HG03039 (cell line): ENCODE data around the gene RFLNA.
"Not testable (repeated sequence)": the region's sequence is repeated elsewhere in the genome, so short reads cannot be mapped to it uniquely, and the experiment has no call there.

ENCODE experiments used
- ATAC-seq: cut with Tn5 transposase; IDR thresholded peaks from one replicate; pipeline ENCODE4 v1.9.1; 2021; ENCODE audit warnings: mild to moderate bottlenecking, moderate library complexity; ENCODE audit not compliant: unreplicated experiment

The RFLNA gene

DNA sequence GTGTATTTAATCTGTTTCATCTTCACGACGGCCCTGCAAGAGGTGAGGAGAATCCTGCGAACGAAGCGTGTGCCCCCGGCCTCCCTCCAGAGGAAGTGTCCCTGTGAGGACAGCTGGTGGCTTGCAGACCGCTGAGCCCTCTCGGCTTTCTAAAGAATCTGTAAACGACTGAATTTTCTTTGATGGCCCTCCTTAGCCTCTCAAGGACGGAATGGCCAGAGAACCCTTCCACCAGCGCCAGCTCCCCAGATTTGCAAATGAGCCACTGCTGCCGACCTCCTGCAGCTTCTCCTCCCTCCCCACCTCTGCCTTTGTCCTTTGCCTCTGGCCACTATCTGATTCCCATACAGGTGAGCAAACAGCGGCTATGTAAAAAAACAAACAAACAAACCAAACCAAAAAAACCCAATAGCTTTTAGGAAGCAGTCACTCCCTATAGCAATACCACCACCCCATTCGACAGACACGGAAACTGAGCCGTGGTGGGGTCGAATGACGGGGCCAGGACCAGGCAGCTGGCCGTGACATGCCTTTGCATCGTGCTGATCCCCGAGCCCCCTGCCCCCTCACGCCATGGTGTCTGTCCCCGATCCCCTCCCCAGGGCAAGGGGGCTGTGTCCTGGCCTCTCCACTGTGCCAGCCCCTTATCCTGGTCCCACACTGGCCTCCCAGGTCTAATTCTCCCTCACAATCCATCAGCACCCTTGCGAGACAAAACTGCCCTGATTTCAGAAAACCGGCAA lies 23.6 kb downstream of the RFLNA start:
- no peak for ATAC-seq

DNA sequence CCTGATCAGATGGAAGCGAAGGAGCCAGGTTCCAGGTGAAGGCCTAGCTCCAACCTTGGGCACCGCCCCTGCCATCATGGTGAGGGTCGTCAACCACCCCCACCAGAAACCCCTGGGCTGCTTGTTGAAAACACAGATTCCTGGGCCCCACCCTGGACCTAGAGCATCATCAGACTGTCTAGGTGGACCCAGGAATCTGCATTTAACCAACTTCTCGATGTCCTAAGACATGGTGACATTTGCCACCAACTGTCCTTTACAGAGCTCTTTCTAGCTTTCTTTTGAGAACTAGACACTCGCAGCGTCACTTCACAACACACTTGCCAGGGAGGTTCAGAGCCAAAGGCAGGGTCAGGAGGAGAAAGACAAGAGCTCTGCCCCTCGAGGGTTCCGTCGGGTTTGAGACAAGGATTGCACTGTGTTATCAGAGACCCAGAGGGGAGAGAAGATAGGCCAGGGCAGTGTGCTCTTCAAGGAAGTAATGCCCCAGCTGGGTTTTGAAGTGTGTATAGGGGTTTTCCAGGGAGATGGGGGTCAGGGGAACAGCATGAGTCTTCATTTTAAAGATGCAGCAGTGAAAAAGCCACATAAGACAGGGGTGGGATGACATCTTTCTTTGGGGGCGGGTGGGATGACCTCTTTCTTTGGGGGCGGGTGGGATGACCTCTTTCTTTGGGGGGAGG lies 24.6 kb downstream of the RFLNA start:
- no peak for ATAC-seq

DNA sequence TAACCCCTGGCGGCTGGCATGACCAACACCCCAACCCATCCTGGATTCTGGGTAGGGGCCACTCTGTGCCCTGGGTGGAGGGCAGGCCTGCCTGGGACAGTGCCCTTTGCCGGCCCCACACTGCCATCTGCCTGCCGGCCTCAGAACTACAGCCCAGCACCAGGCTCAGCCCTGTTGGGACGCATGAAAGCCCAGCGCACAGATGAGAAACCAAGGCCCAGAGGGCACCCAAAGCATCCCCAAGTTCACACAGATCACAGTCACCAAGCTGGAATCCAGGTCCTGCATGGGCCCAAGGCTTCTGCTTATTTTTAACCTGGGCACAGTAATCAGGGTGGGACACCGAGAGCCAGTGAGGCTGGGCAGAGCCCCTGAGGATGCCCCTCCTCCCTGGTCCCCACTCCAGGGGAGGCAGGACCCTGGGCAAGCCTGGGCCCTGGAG lies 26.2 kb downstream of the RFLNA start:
- peak; percentile 53 for ATAC-seq

DNA sequence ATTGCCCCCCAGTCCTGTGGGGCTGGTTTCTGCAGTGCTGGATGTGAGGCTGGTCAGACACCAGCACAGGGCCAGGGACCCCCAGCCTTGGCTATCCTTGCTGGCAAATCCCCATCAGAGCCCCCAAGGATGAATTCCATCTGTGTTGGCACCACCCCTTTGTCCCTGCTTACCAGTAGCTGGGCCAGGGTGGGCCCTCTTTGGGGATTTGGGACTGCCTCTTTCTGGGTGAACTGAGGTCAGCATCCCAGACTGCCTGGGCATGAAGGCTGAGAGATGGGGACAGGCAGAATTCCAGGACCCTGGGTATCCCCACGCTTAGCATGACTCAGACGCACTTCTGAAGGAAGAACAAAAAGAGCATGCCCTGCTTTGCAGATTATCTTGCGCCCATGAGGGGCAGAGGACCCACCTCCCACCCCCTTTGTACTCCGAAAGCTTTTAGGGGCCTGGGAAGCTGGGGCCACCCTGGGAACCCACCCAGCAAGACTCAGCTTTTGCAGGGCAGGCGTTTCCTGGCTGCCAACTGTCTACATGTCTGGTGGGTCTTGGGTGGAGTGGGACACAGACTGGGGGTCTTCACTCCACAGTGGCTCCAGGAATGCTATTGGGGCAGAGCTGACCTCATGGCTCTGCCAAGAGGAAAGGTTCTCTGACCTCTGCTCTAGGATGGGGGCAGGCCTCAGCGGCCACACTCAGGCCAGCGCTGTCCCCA lies 26.8 kb downstream of the RFLNA start:
- ATAC-seq: no peak

DNA sequence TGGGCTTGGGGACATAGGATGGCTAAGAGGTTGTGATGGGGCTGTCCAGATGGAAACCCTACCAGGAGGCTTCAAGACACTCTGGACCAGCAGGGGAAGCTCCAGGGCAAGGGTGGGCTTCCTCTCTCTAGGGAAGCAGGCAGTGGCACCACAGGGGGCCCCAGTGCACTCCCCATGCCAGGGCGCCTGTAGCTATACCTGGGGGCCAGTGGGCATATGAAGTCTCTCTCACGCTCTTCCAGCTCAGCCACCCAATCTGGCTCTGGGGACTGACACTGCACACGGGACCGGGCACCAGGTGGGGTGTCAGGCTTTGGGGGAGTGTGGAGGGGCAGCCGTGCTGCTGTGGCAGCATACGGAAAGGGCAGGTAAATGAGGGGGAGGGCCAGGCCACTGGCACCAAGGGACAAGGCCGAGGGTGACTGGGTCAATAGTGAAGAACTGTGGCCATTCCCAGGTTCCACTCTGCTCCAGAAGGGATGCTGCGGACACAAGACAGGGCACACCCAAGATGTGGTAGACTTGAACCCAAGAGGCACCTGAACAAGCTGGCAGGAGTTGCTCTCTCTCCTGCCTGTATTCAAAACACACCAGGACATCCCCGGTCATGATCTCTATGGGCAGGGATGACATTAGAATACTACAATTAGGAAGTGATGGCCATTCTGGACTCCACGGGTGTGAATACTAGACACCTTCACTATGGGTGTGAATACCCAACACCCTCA lies 27.5 kb downstream of the RFLNA start:
- no peak for ATAC-seq

DNA sequence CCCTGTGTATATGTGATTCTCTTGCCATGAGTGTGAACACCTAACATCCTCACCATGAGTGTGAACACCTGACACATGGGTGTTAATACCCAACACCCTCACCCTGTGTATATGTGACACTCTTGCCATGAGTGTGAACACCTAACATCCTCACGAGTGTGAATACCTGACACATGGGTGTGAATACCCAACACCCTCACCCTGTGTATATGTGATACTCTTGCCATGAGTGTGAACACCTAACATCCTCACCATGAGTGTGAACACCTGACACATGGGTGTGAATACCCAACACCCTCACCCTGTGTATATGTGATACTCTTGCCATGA lies 28.1 kb downstream of the RFLNA start:
- not testable (repeated sequence) for ATAC-seq

DNA sequence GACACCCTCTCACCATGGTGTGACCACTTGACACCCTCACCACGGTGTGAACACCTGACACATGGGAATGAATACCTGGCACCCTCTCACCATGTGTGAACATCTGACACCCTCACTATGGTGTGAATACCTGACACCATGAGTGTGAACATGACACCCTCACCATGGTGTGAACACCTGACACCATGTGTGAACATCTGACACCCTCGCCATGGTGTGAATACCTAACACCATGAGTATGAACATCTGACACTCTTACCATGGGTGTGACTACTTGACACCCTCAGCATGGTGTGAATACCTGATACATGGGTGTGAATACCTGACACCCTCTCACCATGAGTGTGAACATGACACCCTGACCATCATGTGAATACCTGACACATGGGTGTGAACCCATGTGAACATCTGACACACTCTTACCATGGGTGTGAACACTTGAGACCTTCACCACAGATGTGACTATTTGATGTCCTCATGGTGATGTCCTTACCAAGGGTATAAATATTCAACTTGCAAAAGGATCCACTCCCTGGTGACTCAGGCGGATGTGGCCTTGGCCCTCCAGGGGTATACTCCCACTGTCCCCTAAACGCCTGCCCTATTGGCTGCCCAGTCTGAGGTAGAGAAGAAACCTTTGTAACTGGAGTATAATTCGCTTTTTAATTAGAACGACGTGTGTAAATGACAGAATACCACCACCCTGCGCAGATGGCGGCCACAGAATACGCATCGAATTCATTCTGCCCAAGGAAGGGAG lies 29.1 kb downstream of the RFLNA start:
- ATAC-seq: no peak

DNA sequence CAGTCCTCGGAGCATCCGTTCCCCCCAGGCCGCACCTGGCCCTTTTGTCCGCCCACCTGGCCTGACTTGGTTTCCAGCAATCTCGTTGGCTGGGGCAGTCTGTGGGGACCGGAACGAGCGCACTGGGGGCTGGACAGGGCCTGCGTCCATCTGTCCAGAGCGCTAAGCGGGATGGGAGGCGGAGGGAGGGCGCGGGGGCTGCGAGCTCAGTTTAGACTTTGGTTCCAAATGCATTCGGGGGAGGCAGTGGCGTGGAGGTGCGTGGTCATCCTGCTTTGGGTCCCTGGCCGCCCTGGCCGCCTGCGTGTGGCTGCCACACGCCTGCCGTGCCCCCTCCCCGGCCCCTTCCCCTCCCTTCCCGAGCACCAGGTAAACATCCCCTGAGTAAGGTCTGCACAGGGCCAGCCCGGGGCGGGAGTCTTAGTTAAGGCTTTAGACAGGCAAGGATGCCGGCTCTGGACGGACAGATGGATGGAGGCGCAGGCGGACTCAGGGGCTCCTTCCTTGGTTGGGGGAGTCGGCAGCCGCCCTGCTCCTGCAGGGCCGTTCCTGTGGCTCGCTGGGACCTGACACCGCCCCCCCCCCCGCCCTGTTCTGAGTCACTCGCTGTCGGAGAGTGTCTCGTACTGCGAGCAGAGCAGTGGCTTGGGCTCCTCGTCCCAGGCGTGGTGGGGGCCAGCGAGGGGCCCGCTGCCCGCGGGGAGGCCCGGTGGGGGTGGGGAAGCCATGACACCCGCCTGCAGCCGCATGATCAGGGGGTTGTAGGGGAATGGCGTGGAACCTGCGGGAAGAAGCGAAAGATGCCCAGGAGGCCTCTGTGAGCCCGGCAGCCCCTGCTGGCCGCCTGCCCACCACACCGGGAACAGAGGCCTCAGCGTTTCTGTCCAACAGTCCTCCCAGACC lies 30.2 kb downstream of the RFLNA start:
- ATAC-seq: no peak

DNA sequence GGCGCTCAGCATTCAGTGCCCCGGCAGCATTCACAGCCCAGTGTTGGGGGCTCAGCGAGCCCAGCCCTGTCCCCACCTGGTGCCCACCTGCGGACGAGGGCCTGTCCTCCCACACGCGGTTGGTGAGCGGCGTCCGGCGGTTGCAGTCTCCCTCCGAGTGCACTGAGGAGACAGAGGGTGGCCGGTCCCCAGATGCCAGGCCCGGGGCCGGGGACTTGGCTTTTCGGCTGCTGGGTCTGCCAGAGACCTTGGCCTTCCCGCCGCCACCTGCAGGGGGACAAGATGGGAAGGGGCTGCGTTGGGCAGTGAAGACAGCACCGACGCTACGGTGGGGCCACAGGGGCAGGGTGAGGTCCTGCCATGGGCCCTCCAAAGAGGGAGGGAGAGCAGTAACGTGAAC lies 31.2 kb downstream of the RFLNA start:
- ATAC-seq: no peak

DNA sequence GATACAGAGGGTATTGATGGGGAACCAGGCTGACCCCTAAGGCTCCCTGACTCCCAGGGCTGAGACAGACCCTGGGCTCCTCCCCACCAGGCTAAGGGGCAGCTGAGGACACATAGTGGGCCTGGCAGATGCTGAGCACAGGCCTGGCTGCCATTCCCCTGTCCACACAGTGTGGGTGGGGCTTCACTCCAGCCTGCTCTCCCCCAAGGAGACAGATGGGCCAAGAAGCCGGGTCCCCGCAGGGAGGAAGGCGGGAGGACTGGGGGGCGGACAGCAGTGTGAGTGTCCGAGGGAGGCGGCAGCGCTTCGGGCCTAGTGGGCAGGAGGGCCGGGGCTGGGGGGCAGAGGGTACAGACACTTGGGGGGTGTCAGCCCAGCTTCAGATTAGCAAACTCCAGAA lies 32.0 kb downstream of the RFLNA start:
- ATAC-seq: no peak

DNA sequence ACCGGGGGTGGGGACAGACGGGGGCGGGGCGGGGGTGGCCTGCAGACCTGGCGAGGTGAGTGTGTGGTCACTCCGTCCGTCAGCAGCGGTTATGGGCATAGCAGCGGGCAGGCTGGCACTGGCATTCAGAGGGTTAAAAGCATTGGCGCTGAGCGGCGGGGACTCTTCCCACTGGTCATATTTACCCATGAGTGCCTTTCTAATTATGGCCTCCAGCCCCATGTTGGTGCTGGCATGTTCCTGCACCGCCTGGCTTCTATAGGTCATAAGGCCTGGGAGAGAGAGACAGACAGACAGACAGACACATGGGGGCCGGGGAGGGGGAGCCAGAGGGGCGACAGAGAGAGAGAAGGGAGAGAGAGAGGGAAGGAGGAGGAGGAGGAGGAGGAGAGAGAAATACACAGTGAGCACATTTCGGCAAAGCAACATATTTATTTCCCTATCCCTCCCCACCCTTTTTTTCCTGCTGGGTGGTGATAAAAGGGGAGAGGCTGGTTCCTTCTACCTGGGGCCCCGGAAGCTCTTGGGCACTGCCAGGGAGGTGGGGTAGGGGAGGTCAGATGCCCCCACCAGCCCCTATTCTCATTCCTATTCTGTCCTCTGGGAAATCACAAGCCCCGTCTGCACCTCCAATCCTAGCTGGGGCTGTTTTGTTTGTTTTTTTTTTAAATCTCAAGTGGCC lies 32.6 kb downstream of the RFLNA start:
- ATAC-seq: no peak

DNA sequence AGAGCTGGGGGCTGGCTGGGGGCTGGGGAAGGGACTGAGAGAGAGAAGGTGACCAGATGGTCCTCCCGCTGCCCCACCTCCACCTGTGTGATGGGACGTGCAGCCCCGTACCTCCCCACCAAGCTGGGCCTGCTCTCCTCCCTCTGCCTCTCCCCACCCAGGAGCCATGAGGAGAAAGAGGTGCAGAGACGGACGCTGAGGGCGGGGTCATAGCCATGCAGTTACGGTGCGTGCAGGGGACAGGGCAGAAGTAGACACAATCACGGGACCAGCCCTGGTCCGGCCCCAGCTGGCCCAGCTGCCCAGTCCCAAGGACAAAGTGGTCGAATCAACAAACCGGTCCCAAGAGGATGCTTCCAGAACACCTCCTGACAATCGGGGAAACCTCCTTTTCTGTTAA lies 33.2 kb downstream of the RFLNA start:
- no peak for ATAC-seq

DNA sequence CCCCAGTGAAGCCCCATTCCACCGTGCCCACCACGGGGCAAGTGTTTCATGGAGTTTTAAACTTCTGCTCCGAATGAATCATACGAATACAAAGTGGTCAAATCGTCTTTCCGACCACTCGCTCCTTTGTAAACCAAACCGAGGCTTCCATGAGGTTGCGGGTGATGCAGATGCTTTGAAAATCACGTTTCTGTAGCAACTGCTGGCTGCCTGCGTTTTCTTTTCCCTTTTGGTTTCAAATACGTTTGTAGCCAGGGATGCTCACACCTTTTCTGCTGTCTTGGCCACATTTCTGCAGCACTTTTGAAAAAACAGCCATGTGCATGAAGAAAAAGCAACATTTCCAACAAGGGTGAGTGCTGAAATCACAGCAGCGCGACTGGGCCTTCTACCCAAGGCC lies 33.7 kb downstream of the RFLNA start:
- ATAC-seq: no peak

DNA sequence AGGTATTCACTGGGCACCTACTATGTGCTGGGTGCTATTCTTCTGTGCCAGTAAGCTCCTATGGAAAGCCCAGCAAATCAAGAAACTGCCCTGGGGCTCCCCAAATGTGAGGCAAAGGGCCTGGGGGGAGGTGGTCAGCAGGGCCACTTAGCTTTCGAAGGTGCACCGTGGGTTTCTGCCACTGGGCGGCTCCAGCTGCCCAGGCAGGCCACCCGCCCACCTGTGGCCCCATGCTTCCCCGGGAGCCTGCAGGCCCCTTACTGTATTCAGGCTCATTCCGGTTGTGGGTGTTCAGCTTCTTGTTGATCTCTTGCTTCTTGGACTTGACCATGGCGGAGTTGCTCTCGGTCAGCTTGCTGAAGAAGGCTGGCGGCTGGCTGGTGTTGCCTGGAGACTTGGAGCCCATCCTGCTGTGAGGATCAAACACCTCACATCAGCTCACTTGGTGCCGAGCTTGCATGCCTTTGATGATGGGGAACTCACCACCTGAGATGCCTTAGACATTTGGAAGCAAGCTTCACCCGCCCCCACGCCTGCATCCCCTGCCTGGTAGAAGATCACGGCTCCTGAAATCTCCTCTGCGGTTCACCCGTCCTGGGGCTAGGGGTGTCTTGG lies 37.3 kb downstream of the RFLNA start:
- ATAC-seq: no peak

DNA sequence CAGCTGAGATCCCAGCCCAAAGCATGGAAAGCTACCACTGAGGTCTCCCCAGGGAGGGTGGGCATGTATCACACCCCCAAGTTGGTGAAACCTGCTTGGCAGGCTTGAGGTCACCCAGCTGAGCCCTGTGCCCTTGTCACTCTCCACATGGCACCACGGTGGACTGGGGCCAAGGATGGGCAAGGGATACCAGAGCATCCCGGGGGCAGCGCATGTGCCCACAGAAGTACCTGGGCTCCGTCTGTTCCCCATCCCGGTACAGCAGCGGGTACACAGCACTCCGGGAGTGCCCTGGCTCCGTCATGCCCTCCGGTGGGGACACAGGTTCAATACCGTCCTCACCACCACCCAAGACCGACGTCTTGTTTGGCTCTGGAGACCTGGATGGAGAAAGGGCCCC lies 38.0 kb downstream of the RFLNA start:
- ATAC-seq: no peak

DNA sequence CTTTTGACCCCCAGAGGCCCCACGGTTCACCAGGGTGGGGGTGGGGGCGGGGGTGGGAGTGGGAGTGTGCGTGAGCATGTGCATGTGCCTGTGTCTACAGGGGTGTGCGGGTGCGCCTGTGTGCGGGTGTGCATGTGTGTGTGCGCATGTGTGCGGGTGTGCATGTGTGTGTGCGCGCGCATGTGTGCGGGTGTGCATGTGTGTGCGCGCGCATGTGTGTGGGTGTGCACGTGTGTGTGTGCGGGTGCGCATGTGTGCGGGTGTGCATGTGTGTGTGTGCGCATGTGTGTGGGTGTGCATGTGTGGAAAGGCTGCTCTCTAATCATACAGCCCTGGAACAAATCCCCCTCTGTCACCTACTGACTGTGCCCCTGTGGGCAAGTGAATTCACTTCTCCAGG lies 38.8 kb downstream of the RFLNA start:
- no peak for ATAC-seq

DNA sequence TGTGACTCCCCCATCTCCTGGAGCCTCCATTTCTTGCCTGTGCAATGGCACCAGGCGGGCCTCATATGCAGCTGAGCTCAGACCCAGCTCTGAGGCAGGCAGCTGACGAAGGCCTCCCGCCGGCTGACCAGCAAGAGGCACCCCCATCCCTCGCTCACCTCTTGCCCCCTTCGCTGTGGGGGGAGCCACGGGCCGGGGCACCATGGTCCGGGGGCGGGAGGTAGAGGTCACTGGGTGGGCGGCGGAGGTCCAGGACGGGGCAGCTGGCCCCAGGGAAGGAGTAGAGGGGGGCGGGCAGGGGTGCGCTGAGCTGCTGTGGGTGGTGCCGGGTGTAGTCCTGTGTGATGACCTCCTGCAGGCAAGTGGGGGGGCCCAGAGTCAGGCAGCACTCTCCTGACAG lies 39.4 kb downstream of the RFLNA start:
- ATAC-seq: no peak

DNA sequence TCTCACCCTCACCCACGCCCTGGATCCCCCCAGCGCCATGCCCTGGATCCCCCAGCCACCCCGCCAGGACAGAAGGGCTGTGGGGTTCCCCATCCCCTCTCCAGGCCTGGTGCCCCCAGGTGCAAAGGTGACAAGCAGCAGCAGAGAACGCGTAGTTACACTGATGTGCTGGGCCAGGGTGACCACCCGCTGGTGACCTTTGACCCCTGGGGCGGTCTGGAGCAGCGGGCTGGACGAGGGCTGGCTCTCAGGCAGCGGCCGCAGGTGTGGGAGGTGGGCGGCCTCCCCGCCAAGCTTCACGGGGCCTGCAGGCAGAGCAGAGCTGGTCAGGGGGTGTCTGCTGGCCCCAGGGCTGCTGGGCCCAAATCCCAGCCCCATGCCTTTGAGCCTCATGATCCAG lies 40.1 kb downstream of the RFLNA start:
- no peak for ATAC-seq
